ENCODE results near the gene SYK.
A peak's percentile ranks its signal among the peaks of the same experiment; 100 is the strongest.

Gene SYK

GRCh38 chr9:90882991-90883600 lies 81.5 kb downstream of the SYK start:
- DNase-seq, result no peak

DNA sequence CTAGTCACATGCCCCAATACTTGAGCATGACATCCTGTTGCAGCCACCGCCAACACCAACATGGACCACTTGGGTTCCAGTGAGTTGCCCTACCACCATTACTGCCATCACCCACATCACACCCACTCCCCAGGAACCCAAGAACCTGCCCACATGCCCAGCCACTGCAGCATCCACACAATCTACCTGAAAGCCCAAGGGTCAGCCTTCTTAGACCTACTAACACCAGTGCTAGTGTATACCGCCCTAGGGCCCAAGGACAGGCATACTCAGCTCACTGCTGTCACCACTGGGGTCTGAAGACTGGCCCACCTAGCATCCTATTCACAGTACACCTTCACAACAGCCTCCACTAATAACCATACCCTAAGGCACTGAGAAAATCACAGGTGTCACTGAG lies 82.0 kb downstream of the SYK start:
- no peak for DNase-seq

DNA sequence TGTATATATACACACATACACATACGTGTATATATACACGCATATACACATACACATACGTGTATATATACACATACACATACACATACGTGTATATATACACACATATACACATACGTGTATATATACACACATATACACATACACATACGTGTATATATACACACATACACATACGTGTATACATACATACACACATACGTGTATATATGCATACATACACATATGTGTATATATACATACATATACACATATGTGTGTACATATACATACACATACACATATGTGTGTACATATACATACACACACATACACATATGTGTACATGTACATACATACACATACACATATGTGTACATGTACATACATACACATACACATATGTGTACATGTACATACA lies 82.6 kb downstream of the SYK start:
- DNase-seq, result no peak

- peak; percentile 11 for DNase-seq
Observed at GRCh38 chr9:90886868-90887267, 85.2 kb downstream of the SYK start.

- no peak for DNase-seq
Observed at GRCh38 chr9:90888941-90889340, 87.3 kb downstream of the SYK start.

GRCh38 chr9:90890146-90890810 lies 88.7 kb downstream of the SYK start:
- DNase-seq, result no peak

DNA sequence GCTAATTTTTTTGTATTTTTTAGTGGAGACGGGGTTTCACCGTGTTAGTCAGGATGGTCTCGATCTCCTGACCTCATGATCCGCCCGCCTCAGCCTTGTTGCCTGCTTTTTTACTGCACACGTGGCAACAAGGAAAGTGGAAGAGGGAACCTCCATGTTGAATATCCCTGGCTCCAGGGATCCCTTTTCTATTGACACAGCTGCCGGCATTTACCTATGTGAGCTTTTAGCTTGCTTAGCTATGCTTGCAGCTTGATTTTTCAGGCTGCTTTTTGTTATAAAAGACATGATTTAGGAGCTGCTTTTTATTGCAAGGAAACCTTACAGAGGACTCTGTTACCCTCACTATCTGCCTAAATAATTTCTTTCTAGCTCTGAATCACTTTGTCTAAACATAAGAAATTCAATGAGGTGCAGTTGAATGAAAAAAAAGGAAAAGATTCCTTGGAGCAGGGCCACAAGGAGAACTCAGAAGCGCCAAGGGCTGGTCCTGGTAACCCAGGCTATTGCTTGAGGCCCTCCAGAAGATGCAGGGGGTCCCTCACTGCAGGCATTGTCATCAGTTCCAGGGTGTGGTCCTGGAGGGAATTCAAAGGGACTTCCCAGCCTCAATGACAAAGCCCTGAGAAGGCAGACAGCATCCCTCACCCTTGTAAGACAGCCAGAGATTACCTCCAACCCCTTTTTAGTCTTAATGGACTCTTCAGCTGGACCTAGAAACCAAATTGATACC lies 89.9 kb downstream of the SYK start:
- DNase-seq, result peak; percentile 32

DNA sequence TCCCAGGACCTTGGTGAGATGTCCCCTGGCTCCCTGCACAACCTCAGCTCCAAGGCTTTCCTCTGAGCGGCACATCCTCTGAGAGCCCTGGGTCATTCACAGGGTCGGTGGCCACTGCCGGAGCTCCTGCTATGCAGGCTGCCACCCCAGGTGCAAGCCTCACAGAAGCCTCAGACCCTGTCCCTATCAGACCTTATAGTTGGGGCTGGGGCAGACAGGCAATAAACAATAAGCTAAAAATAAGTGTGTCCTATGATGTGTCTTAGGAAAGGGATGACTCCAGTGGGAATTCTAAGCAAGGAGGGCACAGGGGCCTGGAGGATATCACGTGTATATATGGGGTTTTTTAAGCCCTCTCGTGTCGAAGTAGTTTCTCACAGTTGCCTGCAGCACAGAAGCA lies 91.3 kb downstream of the SYK start:
- DNase-seq, result no peak

DNA sequence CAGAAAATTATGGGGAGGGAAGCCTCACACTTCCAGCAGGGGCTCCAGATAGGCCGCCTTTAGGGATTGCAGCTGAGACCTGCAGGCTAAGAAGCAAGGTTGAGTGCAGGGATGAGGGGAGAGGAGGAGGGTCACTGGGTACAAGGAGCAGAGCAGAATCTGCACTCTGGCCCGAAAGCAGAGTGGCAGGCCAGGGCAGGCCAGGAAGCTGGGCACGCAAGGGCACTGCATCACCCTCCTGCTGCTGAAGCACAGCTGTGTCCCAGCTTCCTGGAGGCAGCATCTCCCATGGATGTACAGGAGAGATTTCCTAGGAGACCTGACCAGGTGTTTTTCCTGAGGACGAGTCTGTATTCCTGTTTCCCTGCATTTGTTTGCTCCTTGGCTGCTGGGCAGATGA lies 92.1 kb downstream of the SYK start:
- DNase-seq, result no peak

DNA sequence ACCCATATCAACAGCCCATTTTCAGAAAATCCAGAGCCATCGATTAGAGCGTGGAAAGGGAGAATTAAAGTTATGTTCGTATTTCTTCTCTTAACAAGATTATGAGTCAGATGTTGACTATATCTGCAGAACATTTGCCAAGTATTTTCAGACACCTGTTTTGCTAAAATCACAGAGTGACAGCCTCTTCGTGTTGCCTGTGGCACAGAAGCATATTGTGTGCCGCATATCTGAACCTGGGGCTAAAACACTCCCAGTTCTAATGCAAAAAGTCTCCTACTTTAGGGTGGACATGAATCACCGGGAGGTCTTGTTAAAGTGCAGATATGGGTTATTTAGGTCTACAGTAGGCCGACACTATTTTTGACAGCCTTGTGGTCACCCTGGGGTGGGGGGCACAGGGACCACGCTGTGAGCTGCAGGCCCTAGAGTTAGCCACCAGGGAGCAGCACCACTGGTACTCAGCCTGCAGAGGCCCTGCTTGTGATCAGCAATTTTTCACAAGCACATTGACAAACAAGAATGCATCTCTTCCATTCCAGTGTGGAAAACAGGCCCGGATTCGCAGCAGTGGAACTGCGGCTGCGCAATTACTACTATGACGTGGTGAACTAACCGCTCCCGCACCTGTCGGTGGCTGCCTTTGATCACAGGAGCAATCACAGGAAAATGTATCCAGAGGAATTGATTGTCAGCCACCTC lies 93.5 kb downstream of the SYK start:
- no peak for DNase-seq

DNA sequence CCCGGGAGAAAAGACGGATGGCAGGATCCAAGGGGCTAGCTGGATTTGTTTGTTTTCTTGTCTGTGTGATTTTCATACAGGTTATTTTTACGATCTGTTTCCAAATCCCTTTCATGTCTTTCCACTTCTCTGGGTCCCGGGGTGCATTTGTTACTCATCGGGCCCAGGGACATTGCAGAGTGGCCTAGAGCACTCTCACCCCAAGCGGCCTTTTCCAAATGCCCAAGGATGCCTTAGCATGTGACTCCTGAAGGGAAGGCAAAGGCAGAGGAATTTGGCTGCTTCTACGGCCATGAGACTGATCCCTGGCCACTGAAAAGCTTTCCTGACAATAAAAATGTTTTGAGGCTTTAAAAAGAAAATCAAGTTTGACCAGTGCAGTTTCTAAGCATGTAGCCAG lies 94.2 kb downstream of the SYK start:
- DNase-seq, result no peak

GRCh38 chr9:90896231-90896630 lies 94.6 kb downstream of the SYK start:
- DNase-seq, result no peak

DNA sequence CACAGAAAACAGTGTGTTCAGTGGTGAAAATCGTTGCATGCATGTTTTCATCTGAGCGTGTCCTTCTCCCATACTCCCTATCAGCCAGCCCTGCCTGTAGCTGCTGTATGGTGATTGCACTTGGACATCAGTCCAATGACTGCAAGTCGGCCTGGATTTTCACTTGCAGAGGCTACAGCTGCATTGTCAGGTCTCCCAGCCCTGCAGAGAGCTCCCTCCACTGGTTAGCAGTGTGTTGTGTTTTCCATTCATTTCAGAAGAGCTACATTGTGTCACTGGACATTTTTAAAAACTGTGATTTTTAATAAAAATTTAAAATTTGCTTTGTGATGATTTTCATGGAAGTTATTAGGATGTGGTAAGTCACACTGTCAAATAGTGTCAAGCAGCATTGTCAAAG lies 96.6 kb downstream of the SYK start:
- no peak for DNase-seq

DNA sequence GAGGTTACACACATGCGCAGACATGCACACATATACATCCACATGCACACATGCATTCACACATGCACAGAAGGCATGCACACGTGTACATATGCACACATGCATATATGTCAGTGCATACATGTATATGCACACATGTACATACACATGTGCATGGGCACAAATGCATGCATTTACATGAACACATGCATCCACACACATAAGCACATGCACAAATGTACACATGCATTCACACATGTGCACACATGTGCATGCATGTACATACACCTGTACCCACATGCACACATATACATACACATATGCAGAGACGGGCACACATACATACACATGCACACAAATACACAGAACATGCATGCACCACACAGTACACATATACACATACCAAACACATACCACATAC lies 97.7 kb downstream of the SYK start:
- no peak for DNase-seq

GRCh38 chr9:90900130-90900529 lies 98.5 kb downstream of the SYK start:
- no peak for DNase-seq

- DNase-seq, result no peak
Observed at GRCh38 chr9:90901933-90902332, 100.3 kb downstream of the SYK start.

- DNase-seq, result no peak
Observed at GRCh38 chr9:90903766-90904424, 102.3 kb downstream of the SYK start.

GRCh38 chr9:90904706-90905478 lies 103.3 kb downstream of the SYK start:
- peak; percentile 87 for DNase-seq

GRCh38 chr9:90905822-90906221 lies 104.2 kb downstream of the SYK start:
- DNase-seq, result no peak

DNA sequence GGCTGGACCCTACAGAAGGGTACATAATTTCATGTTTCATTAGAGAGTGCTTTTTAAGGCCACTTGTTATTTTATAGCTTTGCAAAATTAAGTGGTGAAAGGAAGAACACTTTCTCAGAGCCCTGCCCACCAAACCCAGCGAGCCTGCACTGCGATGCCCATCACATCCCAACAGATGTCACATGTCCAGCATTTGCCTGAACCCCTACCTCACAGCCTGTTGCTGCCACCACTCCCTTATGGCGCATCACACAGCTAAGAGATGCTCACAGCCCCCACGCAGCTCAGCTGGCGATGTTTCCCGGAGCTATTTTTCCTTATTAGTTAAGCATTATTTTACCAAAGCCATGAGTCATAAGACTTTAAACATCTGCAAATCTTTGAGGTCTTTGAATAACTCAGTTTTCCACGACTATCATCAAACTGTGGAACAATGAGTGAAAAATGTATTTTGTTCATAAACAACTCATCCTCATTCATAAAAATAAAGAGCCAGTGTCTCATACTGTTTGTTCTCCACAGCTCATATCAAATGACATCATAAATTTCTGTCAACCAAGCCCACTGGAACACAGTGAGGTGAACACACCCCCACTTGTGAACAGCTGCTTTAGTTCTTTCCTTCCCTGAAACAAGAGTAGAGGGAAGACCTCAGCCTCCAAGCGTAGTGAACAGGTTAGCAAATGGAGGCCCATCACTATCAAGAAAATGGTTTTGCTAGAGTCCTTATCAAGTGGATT lies 104.9 kb downstream of the SYK start:
- no peak for DNase-seq

DNA sequence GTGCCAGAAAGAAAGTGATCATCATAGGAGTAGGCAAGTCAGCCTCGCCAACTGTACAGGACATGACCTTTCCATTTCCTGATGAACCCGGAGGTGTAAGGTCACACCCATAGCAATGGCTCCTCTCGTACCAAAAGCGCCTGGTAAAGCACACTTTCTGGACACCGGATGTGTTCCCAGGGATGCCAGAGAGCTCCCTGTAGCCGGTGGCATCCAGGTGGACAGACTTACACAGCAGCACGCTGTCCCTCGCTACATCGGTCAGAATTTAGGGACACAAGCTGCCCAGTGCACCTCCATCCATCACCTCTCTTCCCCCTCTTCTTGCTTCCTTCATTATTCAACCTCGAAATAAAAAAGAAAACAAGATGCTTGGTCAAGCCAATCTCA lies 105.4 kb downstream of the SYK start:
- DNase-seq, result no peak

- no peak for DNase-seq
Observed at GRCh38 chr9:90907790-90908189, 106.2 kb downstream of the SYK start.
